GM21526 (cell line): ENCODE results near the gene IGSF10.

Experiments used
- ATAC-seq: cut with Tn5 transposase; IDR thresholded peaks from one replicate; pipeline ENCODE4 v1.9.1; 2021; ENCODE audit warnings: moderate library complexity; ENCODE audit not compliant: unreplicated experiment, low FRiP score

The IGSF10 gene

GRCh38 chr3:151468284-151468917 lies 7.5 kb upstream of the IGSF10 start:
- ATAC-seq: peak; percentile 80

DNA sequence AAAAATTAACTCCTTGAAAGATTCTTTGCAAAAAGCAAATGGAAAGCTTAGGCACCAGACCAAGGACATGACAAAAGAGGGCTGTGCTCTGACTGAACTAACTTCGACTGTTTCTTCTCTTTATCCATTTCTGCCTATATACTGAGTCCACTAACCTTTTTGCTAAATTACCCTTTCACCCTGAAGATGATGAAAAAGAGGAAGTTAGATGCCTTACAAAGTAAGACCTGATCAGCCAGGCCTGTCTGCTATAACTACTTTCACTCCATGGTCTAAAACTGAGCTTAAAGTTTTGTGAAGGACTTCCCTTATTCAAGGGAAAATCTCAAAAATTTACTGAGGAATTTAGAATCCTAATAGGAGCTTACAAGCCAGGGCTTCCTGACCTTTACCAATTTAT lies 6.2 kb upstream of the IGSF10 start:
- ATAC-seq: no peak

DNA sequence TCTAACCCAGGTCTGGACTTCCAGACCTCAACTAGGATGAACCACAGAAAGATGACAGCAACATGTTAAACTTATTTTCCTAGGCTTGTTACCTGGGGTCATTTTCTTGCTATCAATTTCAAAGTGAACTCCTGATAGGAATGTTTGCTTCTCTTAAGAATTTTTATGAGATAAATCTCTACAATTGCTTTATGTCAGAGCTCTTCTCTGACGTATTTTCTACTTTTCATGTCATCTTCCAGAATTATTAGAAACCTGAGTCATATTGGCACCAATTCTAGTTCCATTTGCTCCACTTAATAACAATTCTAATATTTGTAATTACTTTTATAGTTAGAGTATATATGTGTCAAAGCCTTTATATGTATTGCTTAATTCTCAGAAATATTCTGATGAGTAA lies 2.1 kb upstream of the IGSF10 start:
- no peak for ATAC-seq

GRCh38 chr3:151462278-151462780 lies 1.5 kb upstream of the IGSF10 start:
- ATAC-seq: no peak

DNA sequence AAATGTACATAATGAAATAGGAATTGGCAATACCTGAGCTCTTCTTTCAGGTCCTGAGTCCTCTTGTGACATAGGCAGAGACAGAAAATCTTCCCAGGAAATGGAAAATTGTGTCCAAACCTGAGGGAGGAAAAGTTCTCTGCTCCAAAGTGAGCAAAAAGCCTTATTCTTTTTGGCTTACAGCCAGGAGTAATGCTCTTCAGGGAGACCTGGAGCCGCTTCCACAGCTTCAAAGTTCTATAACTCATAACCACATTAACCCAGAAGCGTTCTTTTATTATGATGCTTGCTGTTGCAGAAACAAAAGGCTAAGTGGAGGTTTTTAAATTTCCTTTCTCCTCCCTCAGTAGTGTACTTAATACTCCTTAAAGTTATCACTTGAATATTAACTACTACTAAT lies 633 bp downstream of the IGSF10 start:
- no peak for ATAC-seq

GRCh38 chr3:151459358-151459757 lies 1.5 kb downstream of the IGSF10 start:
- no peak for ATAC-seq

- ATAC-seq: no peak
Observed at GRCh38 chr3:151456065-151456464, 4.8 kb downstream of the IGSF10 start.

DNA sequence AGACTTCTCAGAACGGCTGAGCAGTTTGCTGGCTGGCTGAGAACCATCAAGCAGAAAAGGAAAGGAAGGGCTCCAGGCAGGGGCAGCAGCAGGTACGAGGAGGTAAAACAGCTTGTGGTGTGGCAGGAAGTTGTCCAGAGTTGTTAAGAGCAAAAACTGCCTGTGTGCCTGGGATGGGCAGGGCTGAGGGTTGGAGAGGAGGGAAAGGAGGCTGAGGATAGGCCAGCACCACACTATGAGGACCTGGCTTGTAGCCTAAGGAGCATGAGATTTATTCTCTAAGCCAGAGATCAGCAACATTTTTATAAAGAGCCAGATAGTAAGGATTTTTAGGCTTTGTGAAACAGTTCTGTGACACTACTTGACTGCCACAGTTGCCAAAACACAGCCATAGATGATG lies 8.0 kb downstream of the IGSF10 start:
- no peak for ATAC-seq

- ATAC-seq: no peak
Observed at GRCh38 chr3:151452368-151452767, 8.5 kb downstream of the IGSF10 start.

DNA sequence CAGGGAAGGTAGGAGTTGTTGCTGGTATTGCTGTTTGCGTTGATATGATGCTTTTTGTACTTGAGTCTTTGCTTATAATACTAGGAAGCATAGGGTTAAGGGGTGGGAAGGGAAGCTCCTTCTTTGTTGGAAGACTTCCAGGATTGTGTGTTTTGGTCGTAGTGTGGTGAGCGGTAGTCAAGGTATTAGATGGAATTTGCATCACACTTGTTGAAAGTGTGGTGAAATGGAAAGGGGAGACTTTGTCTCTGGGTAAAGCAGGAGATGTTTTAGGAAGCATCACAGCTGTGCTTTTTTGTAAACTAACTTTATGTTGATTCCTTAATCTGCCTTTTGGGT lies 14.9 kb downstream of the IGSF10 start:
- no peak for ATAC-seq

DNA sequence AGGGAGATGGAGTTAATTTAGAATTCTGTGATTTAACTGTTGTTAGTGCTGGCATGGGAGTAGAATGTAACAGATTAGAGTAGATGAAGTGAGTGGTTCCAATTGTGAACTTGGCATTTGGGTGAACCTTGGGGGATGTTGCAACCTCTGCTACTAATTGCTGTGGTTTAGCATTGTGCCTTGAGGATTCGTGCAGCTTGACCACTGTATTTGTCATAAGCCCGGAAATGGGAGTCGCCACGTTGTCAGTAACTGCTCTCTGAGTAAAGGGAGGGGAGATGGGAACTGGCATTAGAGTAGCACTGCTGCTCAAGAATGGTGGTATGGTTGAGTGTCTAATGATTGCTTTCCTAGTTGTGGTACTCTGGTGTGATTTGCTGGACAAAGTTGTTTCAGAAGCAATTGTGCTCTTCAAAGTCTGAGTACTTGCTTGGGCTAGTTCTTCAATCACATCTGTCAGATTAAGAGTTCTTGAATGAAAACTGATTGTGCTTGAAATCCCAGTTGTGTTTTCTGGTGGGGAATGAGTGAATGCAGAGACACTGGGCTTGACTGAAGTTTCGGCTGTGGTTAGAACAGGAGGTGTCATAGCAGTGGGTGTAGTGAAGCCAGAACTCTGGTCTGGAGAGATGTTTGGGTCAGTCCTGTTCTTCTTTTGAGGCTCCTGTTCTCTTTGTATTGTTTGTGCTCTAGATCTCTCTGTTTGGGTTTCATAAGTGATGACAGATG lies 15.4 kb downstream of the IGSF10 start:
- no peak for ATAC-seq

DNA sequence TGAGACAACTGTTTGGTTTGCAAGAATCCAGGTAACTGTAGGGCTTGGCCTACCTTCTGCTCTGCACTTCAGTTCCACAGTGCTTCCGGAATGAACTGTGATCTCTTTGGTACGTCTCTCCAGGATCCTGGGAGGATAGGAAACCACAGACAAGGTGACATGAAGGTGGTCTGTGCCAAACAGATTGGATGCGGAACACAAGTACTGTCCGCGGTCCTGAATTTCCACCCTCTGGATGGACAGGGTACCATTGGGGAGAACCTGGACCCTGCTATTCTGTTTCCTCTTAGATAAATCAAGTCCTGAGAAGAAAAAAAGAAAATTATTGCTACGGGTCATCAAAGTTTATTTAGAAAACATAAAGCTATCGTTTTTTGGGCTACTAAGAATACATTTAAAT lies 17.3 kb downstream of the IGSF10 start:
- ATAC-seq: no peak

GRCh38 chr3:151440940-151441339 lies 19.9 kb downstream of the IGSF10 start:
- ATAC-seq: no peak

DNA sequence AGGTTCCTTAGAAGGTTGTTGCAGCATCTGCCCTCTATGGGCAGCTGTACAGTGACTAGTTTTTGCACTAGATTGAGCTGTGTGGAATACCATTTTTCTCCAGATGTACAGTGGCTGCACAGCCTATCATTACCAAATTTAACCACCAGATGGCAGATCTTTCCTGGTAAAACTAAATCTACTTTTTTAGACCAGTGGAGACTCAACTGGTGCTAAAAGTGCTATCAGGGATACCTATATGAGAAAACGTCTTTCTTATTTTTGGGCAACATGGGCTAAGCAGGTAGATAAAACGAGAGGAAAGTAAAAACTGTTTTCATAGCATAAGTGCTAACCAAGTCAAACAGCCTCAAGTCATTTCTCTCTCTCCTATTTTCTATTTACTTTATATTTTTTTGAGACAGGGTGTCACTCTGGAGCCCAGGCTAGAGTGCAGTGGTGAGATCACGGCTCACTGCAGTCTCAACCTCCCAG lies 21.2 kb downstream of the IGSF10 start:
- ATAC-seq: peak; percentile 79

GRCh38 chr3:151437906-151438305 lies 23.0 kb downstream of the IGSF10 start:
- no peak for ATAC-seq

DNA sequence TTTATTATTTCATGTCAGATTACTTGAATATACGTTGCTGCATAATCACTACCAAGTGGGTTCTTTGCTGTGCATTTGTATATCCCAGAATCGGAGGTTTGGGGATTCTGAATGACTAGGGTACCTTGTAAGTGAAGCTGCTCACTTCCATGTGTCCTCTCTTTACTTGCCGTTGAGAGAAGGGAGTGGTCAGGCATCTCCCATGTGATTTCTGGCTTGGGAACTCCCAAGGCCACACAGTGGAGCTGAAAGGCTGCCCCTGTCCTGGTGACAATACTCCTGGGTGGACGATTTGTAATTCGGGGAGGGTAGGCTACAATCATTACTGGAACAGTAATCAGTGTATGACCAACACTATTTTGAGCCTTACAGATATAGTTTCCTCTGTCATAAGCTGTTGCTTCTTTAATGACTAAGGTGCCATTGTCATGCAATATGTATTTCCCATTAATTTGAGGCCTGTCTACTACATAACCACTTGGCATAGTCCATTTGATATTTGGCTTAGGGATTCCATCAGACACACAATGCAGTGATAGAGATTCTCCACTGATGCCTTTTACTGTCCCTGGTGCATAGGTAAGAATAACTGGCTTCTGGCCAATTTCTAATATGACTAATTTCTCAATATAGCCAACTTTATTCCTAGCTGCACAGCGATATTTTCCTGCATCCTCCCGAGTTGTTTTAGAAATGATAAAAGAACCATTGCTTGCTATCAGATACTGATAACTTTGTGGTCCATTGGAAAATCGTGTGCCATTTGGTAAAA lies 24.0 kb downstream of the IGSF10 start:
- ATAC-seq: no peak

- ATAC-seq: no peak
Observed at GRCh38 chr3:151434151-151434890, 26.5 kb downstream of the IGSF10 start.

- ATAC-seq: no peak
Observed at GRCh38 chr3:151432616-151433372, 28.1 kb downstream of the IGSF10 start.

- no peak for ATAC-seq
Observed at GRCh38 chr3:151431940-151432339, 28.9 kb downstream of the IGSF10 start.
